Spleen (tissue), 11 donors: Measurements from ENCODE around the gene PRRX2. TPM values are rescaled to one million over a fixed set of nuclear protein-coding genes. Genes with fewer than 3 reads are reported as not detected.
A peak's percentile ranks its signal among the peaks of the same experiment; 100 is the strongest.

ENCODE experiments used
- DNase-seq: peaks from one replicate; pipeline ENCODE4 v3.0.0-alpha.2; 2020
- H3K27ac ChIP-seq, 8 donors: fragments of 200-600 bp; sonication (generic) in 7 of 8; 1 replicate in 4 of 8; 2 replicates in 4 of 8; pipeline versions ENCODE4 v1.5.0 to v1.8.0; 2016 to 2021; ENCODE audit warnings: inconsistent platforms in 4 of 8, mild to moderate bottlenecking in 4 of 8, moderate library complexity in 1 of 8
- H3K27me3 ChIP-seq, 7 donors: fragments of 200-600 bp; sonication (generic) in 6 of 7; replicated peaks in 1 of 7; 1 replicate in 4 of 7; 2 replicates in 3 of 7; pipeline versions ENCODE4 v1.5.0 to v1.8.0; 2016 to 2021; ENCODE audit warnings: inconsistent platforms in 3 of 7, mild to moderate bottlenecking in 1 of 7
- H3K36me3 ChIP-seq, 6 donors: fragments of 200-600 bp; sonication (generic) in 5 of 6; 1 replicate in 4 of 6; 2 replicates in 2 of 6; pipeline versions ENCODE4 v1.5.0 to v1.8.0; 2016 to 2021; ENCODE audit warnings: inconsistent platforms in 2 of 6
- H3K4me1 ChIP-seq, 6 donors: fragments of 200-600 bp; sonication (generic) in 5 of 6; 1 replicate in 3 of 6; 2 replicates in 3 of 6; pipeline versions ENCODE4 v1.5.0 to v1.8.0; 2016 to 2021; ENCODE audit warnings: inconsistent platforms in 3 of 6
- H3K4me3 ChIP-seq, 8 donors: fragments of 200-600 bp; sonication (generic) in 7 of 8; 1 replicate in 4 of 8; 2 replicates in 4 of 8; pipeline versions ENCODE4 v1.5.0 to v1.8.0; 2016 to 2021; ENCODE audit warnings: inconsistent platforms in 4 of 8, mild to moderate bottlenecking in 4 of 8, moderate library complexity in 2 of 8
- H3K9me3 ChIP-seq, 8 donors: fragments of 200-600 bp; sonication (generic) in 7 of 8; 1 replicate in 4 of 8; 2 replicates in 4 of 8; pipeline versions ENCODE4 v1.5.0 to v1.8.0; 2016 to 2021; ENCODE audit warnings: inconsistent platforms in 4 of 8
- POLR2A ChIP-seq, 3 donors: fragments of 450-650 bp; IDR thresholded peaks; one replicate each; pipeline ENCODE4 v1.5.1; 2017; ENCODE audit warnings: antibody characterized with exemption in 3 of 3, mild to moderate bottlenecking in 1 of 3
- POLR2AphosphoS5 ChIP-seq, 3 donors: sonication (generic); formaldehyde crosslinking; IDR thresholded peaks; one replicate each; pipeline ENCODE4 v1.5.1; 2017; ENCODE audit warnings: antibody characterized with exemption in 3 of 3
- WGBS, 5 donors: extraction: QIAGEN DNeasy Blood & Tissue Kit in 3 of 5; methylation state at CpG; one replicate each; pipeline versions ENCODE4 v1.1.5 to v1.1.7; 2013 to 2018; 5-methylcytosine and 5-hydroxymethylcytosine counted together
- intact Hi-C: fragments of 100-400 bp; cut with DNase I; formaldehyde crosslinking; loops from one replicate; pipeline ENCODE4 v1.15.0; 2023; ENCODE audit warnings: low total_unique reads
- polyA plus RNA-seq, 3 donors: library from polyadenylated mRNA; stranded (reverse); fragments of 200-250 nt; gene quantifications; one replicate each; pipeline ENCODE4 v1.2.1, GENCODE V29; 2013
- total RNA-seq, 7 donors: library from RNA; depleted of rRNA in 3 of 7; stranded (reverse); fragments of >200 nt in 3 of 7; fragmentation: NEBNext Ultra II Directional in 4 of 7; extraction: Animal tissue kit (Norgen Biotek cat#: 25700) in 4 of 7; gene quantifications; one replicate each; pipeline versions ENCODE4 v1.1.0 to v1.2.1, GENCODE V29; 2016 to 2021
- TF ChIP-seq, protein P1 (sequence below), 11 experiments: fragments of 200-600 bp in 7 of 11; fragments of 450-650 bp in 4 of 11; sonication (generic) in 4 of 11; IDR thresholded peaks in 8 of 11; conservative IDR thresholded peaks in 3 of 11; 1 replicate in 7 of 11; 2 replicates in 4 of 11; pipeline versions ENCODE4 v1.4.0 to v1.8.0; 2016 to 2021; ENCODE audit warnings: antibody characterized with exemption in 11 of 11, inconsistent platforms in 4 of 11, mild to moderate bottlenecking in 1 of 11
- donor health status: healthy with polysubstance abuse.
- donor health status: DM: no; HTN: no; CAD: no; lungs with moderate emphysema.
- donor health status: DM: no; HTN: no; CAD: no.
- donor health status: Bipolar disorder and iron deficiency.
- donor health status: healthy.
- donor health status: DM: no; HTN: no; CAD: no.
- donor health status: DM: yes; HTN: yes; CAD: no.

The PRRX2 gene
- total and polyA plus RNA-seq, 10 donors: 0.32 to 1.5 (median 0.54) TPM; not detected in 5

DNA sequence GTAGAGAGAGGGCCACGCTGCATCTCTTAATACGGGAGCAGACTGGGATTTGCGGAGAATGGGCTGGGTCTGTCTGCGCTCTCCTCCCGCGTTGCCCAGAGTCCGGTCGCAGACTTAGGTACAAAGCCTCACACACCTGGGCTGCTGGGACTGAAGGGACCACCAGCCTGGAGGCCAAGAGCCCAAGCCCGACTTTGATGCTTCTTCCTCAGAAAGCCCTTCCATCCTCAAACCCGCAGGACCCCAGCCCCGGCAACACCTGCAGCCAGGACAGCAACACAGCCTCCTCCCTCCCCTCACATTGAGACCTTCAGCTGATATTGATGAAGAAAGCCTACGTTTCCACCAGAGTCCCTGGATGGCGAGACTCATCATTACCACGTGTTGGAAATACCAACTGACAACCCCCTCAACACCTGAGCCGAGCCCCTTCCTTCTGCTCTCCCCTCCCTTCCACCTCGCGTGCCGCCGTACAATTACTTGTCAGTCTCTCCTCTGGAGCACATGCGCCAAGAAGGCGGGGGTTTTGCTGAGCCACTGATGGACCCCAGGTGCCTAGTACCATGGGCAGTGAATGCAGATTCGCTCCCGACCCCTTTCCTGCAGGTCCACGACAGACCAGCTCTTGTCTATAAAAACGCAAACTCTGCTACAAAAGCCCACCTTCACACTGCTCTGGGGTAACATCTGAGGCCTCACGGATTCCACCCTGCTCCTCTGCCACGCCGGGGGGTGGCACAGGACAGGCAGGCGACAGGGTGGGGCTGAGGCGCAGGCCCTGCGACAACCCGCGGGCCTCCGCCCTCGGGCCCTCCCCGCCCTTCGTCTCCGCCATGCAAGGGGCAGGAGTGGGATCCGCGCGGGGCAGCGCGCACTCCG lies 24.3 kb upstream of the PRRX2 start:
- no peaks in the 10 kb centered on the region for H3K9me3 ChIP-seq
- 14 to 22% (median 21%) methylated on average over 18 to 44 of the region's 44 CpGs for WGBS, 5 donors
- TF ChIP-seq POLR2AphosphoS5 (IDR thresholded peaks at IDR 0.05): no peak
- TF ChIP-seq POLR2A (IDR thresholded peaks at IDR 0.05): no peak
- TF ChIP-seq, protein P1, sequence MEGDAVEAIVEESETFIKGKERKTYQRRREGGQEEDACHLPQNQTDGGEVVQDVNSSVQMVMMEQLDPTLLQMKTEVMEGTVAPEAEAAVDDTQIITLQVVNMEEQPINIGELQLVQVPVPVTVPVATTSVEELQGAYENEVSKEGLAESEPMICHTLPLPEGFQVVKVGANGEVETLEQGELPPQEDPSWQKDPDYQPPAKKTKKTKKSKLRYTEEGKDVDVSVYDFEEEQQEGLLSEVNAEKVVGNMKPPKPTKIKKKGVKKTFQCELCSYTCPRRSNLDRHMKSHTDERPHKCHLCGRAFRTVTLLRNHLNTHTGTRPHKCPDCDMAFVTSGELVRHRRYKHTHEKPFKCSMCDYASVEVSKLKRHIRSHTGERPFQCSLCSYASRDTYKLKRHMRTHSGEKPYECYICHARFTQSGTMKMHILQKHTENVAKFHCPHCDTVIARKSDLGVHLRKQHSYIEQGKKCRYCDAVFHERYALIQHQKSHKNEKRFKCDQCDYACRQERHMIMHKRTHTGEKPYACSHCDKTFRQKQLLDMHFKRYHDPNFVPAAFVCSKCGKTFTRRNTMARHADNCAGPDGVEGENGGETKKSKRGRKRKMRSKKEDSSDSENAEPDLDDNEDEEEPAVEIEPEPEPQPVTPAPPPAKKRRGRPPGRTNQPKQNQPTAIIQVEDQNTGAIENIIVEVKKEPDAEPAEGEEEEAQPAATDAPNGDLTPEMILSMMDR (IDR thresholded peaks at IDR 0.05 in 8 of 11, conservative IDR thresholded peaks at IDR 0.05 in 3 of 11): no peak
- intact Hi-C loops: loop anchor here (10.0 kb wide), 1 partner anchor 144 kb away; no protein-coding TSS in a partner anchor
- H3K36me3 ChIP-seq: peaks cover 0 to 39% (median 33%) of the 10 kb centered on the region in 6 donors
- H3K4me1 ChIP-seq: peaks cover 15 to 65% (median 42%) of the 10 kb centered on the region in 6 donors
- no peak for DNase-seq
- H3K4me3 ChIP-seq: peak overlapping the region; percentile 67 to 98 (median 94)
- H3K27ac ChIP-seq: peak overlapping the region; percentile 80 to 92 (median 88)
- H3K27me3 ChIP-seq: no peaks in the 10 kb centered on the region

DNA sequence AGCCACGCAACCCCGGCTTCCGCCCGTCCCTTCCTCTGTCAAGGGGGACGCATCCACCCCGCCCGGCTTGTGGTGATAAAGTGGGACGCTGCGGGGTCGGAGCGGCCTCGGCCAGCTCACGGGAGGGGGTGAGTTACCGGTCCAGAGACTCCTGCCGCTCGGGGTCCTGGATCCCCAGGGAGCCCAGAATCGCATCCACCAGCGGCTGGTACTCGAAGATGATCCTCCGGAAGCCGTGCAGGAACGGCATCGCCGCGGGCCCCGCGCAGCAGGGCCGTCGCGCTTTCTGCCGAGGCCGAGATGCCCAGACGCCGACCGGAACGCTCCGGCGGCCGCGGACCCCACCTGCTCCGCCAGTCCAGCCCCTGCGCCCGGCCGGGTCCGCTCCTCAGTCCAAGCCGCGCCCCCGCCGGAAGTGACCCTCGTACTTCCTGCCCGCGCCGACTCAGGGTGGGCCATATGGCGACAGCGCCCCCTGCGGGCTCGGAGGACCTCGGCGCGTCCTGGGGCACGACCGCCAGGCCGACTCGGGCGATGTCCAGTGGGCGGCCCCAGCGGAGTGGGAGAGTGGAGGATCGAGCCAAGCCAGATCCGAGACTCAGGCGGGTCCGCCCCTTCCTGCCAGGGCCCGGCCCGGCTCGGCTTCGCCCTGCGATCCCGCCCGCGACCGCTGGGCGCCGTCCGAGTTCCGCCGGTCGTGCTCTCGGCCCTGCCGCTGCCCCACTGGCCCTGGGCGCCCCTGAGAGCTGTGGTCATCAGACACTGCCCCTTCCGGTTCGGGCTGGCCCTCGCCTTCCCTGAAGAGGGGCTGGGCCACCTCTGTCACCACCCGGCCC lies 23.5 kb upstream of the PRRX2 start, which contains the start of gene ASB6:
TSS of gene ASB6 (minus strand) at position 402 of the 836 bp plus-strand sequence. CDS start at position 250, 152 bp downstream.
- Histone ChIP-seq H3K4me1 (peaks cover 15 to 57% (median 38%) of the 10 kb centered on the region in 6 donors), H3K27ac (peak within 1 kb of the TSS; percentile 80 to 92 (median 88)), H3K36me3 (peaks cover 0 to 30% (median 26%) of the 10 kb centered on the region in 6 donors), H3K9me3 (no peaks in the 10 kb centered on the region), H3K27me3 (no peaks in the 10 kb centered on the region), H3K4me3 (peak within 1 kb of the TSS; percentile 67 to 98 (median 94))
- intact Hi-C loops: loop anchor here (10.0 kb wide), 1 partner anchor 143 kb away; no protein-coding TSS in a partner anchor
- DNase-seq: peak; percentile 99
- TF ChIP-seq POLR2A (IDR thresholded peaks at IDR 0.05): peak in 2 of 3 donors; percentile 36 to 55
- TF ChIP-seq, protein P1 (IDR thresholded peaks at IDR 0.05 in 8 of 11, conservative IDR thresholded peaks at IDR 0.05 in 3 of 11): peak; percentile 100
- peak; percentile 95 to 96 (median 96) for TF ChIP-seq POLR2AphosphoS5 (IDR thresholded peaks at IDR 0.05)
- WGBS, 5 donors: 0% methylated on average over 20 to 93 of the region's 93 CpGs

DNA sequence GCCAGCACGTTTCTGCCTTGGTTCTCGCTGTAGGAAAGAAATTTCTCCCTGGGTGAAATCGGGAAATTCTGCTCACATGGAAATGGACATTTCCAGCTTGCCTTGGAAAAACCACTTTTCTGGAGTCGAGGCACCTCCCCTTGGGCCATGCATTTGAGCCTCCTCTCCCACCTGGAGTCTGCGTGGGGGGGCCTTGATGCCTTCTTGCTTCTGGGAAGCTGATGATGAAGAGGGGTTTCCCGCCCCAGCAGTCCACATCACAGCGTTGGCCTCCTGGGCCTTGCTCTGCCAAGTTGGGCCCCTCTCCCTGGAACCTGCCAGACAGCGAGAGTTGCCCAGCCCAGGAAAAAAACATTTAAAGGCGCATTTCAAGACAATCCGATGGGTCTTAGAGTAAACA lies 21.7 kb upstream of the PRRX2 start:
- no peak overlapping the region for H3K27ac ChIP-seq
- intact Hi-C loops: loop anchor here (10.0 kb wide), 1 partner anchor 141 kb away; no protein-coding TSS in a partner anchor
- peaks cover 13 to 39% (median 33%) of the 10 kb centered on the region in 6 donors for H3K4me1 ChIP-seq
- TF ChIP-seq POLR2A (IDR thresholded peaks at IDR 0.05) (no peak), POLR2AphosphoS5 (IDR thresholded peaks at IDR 0.05) (no peak)
- TF ChIP-seq, protein P1 (IDR thresholded peaks at IDR 0.05 in 8 of 11, conservative IDR thresholded peaks at IDR 0.05 in 3 of 11): no peak
- no peaks in the 10 kb centered on the region for H3K27me3 ChIP-seq
- no peak overlapping the region for H3K4me3 ChIP-seq
- no peak for DNase-seq
- H3K36me3 ChIP-seq: peaks cover 0 to 13% (median 9%) of the 10 kb centered on the region in 6 donors
- H3K9me3 ChIP-seq: no peaks in the 10 kb centered on the region
- 79 to 89% (median 88%) methylated on average over 10 of the region's 10 CpGs for WGBS, 5 donors
